HEK293 (cell line): ENCODE measurements around the gene IL4I1.

ENCODE experiments used
- CTCF ChIA-PET: fragments of 350-600 bp; formaldehyde crosslinking; extraction: SDS; loops from one replicate; lab custom pipeline; 2021; ENCODE audit warnings: antibody characterized with exemption; lab: Yijun Ruan, JAX
- POLR2A ChIA-PET: fragments of 300-600 bp; formaldehyde crosslinking; extraction: SDS; loops from one replicate; lab custom pipeline; 2020; ENCODE audit warnings: antibody characterized with exemption, inconsistent platforms; lab: Yijun Ruan, JAX
- H3K27ac ChIP-seq: fragments of 200-500 bp; sonication (Bioruptor generic); 2 replicates; pipeline ENCODE4 v1.5.1; 2014; ENCODE audit warnings: low read depth, low read length, control low read depth, inconsistent platforms; ENCODE audit errors: extremely low read depth
- H3K36me3 ChIP-seq, 2 experiments: fragments of 200-500 bp in 1 of 2; sonication (Bioruptor generic) in 1 of 2; 1 replicate in 1 of 2; 2 replicates in 1 of 2; pipeline ENCODE4 v1.5.1; 2014 to 2017; ENCODE audit warnings: inconsistent platforms in 2 of 2, low read length in 2 of 2; ENCODE audit not compliant: control insufficient read depth in 2 of 2, insufficient read depth in 1 of 2
- H3K4me1 ChIP-seq: fragments of 200-500 bp; sonication (Bioruptor generic); 2 replicates; pipeline ENCODE4 v1.5.1; 2014; ENCODE audit warnings: mild to moderate bottlenecking, low read length, inconsistent platforms; ENCODE audit not compliant: control insufficient read depth, insufficient read depth
- H3K4me3 ChIP-seq: 2 replicates; pipeline ENCODE4 v1.5.1; 2011; ENCODE audit warnings: low read depth, mild to moderate bottlenecking, control low read depth, low read length, moderate library complexity
- H3K9me3 ChIP-seq: fragments of 200-500 bp; sonication (Bioruptor generic); 2 replicates; pipeline ENCODE4 v1.5.1; 2014; ENCODE audit warnings: low read depth, low read length, inconsistent platforms; ENCODE audit not compliant: control insufficient read depth, insufficient read depth
- BCL11A ChIP-seq: fragments of 450-650 bp; formaldehyde crosslinking; IDR thresholded peaks from 2 replicates; pipeline ENCODE4 v1.5.1; 2016; ENCODE audit warnings: low read depth, missing biosample characterization, missing genetic modification characterization
- GLIS1 ChIP-seq: fragments of 450-650 bp; formaldehyde crosslinking; IDR thresholded peaks from 2 replicates; pipeline ENCODE4 v1.5.1; 2016; ENCODE audit warnings: missing biosample characterization, missing genetic modification characterization
- KLF1 ChIP-seq: fragments of 450-650 bp; formaldehyde crosslinking; IDR thresholded peaks from 2 replicates; pipeline ENCODE4 v1.5.1; 2016; ENCODE audit warnings: missing biosample characterization, missing genetic modification characterization
- KLF7 ChIP-seq: fragments of 450-650 bp; formaldehyde crosslinking; IDR thresholded peaks from 2 replicates; pipeline ENCODE4 v1.5.1; 2016; ENCODE audit warnings: missing biosample characterization, missing genetic modification characterization, borderline replicate concordance
- KLF8 ChIP-seq: fragments of 450-650 bp; formaldehyde crosslinking; IDR thresholded peaks from 2 replicates; pipeline ENCODE4 v1.5.1; 2016; ENCODE audit warnings: missing biosample characterization, missing genetic modification characterization
- KLF9 ChIP-seq: fragments of 450-650 bp; formaldehyde crosslinking; IDR thresholded peaks from 2 replicates; pipeline ENCODE4 v1.5.1; 2016; ENCODE audit warnings: missing biosample characterization, missing genetic modification characterization, low read depth
- OSR2 ChIP-seq: fragments of 450-650 bp; formaldehyde crosslinking; IDR thresholded peaks from 2 replicates; pipeline ENCODE4 v1.5.1; 2016; ENCODE audit warnings: missing biosample characterization, missing genetic modification characterization
- OVOL3 ChIP-seq: fragments of 450-650 bp; formaldehyde crosslinking; IDR thresholded peaks from 2 replicates; pipeline ENCODE4 v1.5.1; 2016; ENCODE audit warnings: missing biosample characterization, missing genetic modification characterization
- ZEB2 ChIP-seq: fragments of 450-650 bp; formaldehyde crosslinking; IDR thresholded peaks from 2 replicates; pipeline ENCODE4 v1.5.1; 2016; ENCODE audit warnings: missing biosample characterization, missing genetic modification characterization
- ZNF133 ChIP-seq: fragments of 450-650 bp; formaldehyde crosslinking; IDR thresholded peaks from 2 replicates; pipeline ENCODE4 v1.5.1; 2016; ENCODE audit warnings: missing biosample characterization, missing genetic modification characterization
- ZNF184 ChIP-seq: fragments of 450-650 bp; IDR thresholded peaks from 2 replicates; pipeline ENCODE4 v1.5.1; 2018; ENCODE audit warnings: missing biosample characterization, mild to moderate bottlenecking, missing genetic modification characterization
- ZNF211 ChIP-seq: fragments of 450-650 bp; formaldehyde crosslinking; IDR thresholded peaks from 2 replicates; pipeline ENCODE4 v1.5.1; 2016; ENCODE audit warnings: low read depth, missing biosample characterization, missing genetic modification characterization
- ZNF23 ChIP-seq: fragments of 450-650 bp; formaldehyde crosslinking; IDR thresholded peaks from 2 replicates; pipeline ENCODE4 v1.5.1; 2016; ENCODE audit warnings: missing biosample characterization, missing genetic modification characterization, borderline replicate concordance
- ZNF248 ChIP-seq: fragments of 450-650 bp; formaldehyde crosslinking; IDR thresholded peaks from 2 replicates; pipeline ENCODE4 v1.5.1; 2017; ENCODE audit warnings: missing biosample characterization, missing genetic modification characterization
- ZNF521 ChIP-seq: fragments of 450-650 bp; formaldehyde crosslinking; IDR thresholded peaks from 2 replicates; pipeline ENCODE4 v1.5.1; 2017; ENCODE audit warnings: missing biosample characterization, mild to moderate bottlenecking, missing genetic modification characterization
- ZNF560 ChIP-seq: fragments of 450-650 bp; formaldehyde crosslinking; IDR thresholded peaks from 2 replicates; pipeline ENCODE4 v1.5.1; 2017; ENCODE audit warnings: missing biosample characterization, missing genetic modification characterization, borderline replicate concordance
- ZNF596 ChIP-seq: fragments of 450-650 bp; IDR thresholded peaks from 2 replicates; pipeline ENCODE4 v1.5.0; 2018; ENCODE audit warnings: missing biosample characterization, mild to moderate bottlenecking, missing genetic modification characterization, moderate library complexity
- ZNF600 ChIP-seq: fragments of 450-650 bp; formaldehyde crosslinking; IDR thresholded peaks from 2 replicates; pipeline ENCODE4 v1.5.1; 2016; ENCODE audit warnings: missing biosample characterization, missing genetic modification characterization
- ZNF791 ChIP-seq: fragments of 450-650 bp; formaldehyde crosslinking; IDR thresholded peaks from 2 replicates; pipeline ENCODE4 v1.5.1; 2016; ENCODE audit warnings: missing biosample characterization, missing genetic modification characterization
- TF ChIP-seq, protein P1 (sequence below): fragments of 450-650 bp; formaldehyde crosslinking; IDR thresholded peaks from 2 replicates; pipeline ENCODE4 v1.5.1; 2016; ENCODE audit warnings: missing biosample characterization, missing genetic modification characterization
- TF ChIP-seq, protein P2 (sequence below): fragments of 450-650 bp; formaldehyde crosslinking; IDR thresholded peaks from 2 replicates; pipeline ENCODE4 v1.5.1; 2017; ENCODE audit warnings: missing biosample characterization, mild to moderate bottlenecking, missing genetic modification characterization, moderate library complexity
- TF ChIP-seq, protein P3 (sequence below): fragments of 450-650 bp; formaldehyde crosslinking; IDR thresholded peaks from 2 replicates; pipeline ENCODE4 v1.5.1; 2016; ENCODE audit warnings: missing biosample characterization, missing genetic modification characterization
- TF ChIP-seq, protein P4 (sequence below): fragments of 450-650 bp; formaldehyde crosslinking; IDR thresholded peaks from 2 replicates; pipeline ENCODE4 v1.5.1; 2016; ENCODE audit warnings: missing biosample characterization, missing genetic modification characterization
- TF ChIP-seq, protein P5 (sequence below): fragments of 450-650 bp; formaldehyde crosslinking; IDR thresholded peaks from 2 replicates; pipeline ENCODE4 v1.5.1; 2016; ENCODE audit warnings: missing biosample characterization, missing genetic modification characterization

Gene IL4I1

DNA sequence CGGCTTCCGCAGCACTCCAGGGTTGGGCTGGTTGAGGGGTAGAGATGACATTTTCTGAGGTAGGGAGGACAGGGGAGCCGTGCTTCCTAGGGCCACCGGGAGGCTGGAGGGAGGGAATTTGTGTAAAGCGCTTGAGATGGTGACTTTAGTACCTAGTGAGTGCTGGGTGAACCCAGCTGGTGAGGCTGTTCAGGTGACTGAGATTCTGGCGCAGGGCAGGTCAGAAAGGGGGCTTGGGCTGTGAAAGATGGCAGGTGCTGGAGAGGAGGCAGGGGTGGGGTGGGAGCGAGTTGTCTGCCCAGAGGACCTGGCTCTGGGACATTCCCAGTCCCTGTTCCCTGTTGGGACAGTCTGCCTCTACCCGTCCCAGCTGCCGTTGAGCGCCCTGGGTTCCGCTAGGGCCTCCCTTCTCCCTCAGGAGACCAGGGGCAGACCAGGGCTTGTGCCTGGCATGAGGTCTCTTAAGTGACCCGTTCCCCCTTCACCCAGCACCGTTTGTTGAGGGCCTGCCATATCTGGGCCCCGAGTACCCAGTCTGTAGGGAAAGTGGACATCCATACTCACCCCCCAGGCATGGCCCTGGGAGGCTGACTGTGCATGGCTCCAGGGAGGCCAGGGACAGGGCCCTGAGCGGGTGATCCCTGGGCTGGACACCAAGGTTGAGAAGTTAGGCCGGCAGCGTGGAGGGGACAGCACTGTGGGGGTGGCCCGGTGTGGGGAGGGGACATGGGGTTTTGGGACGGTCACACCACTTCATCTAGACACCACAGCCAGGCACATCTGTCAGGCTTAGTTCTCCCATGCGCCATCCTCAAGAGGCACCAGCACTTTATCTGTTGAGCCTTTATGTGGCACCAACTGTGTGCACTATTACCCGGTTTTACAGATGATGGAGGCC is 40.8 kb downstream of the IL4I1 start (continued):
- TF ChIP-seq ZNF600 (tag by site-specific recombination) = peak; percentile 74; the same call in 1 of the 2 replicates
- peak; percentile 13; the same call in 1 of the 2 replicates for TF ChIP-seq GLIS1 (tag by site-specific recombination)
- no peak for TF ChIP-seq ZNF23 (tag by site-specific recombination)
- TF ChIP-seq BCL11A (tag by site-specific recombination) = no peak

DNA sequence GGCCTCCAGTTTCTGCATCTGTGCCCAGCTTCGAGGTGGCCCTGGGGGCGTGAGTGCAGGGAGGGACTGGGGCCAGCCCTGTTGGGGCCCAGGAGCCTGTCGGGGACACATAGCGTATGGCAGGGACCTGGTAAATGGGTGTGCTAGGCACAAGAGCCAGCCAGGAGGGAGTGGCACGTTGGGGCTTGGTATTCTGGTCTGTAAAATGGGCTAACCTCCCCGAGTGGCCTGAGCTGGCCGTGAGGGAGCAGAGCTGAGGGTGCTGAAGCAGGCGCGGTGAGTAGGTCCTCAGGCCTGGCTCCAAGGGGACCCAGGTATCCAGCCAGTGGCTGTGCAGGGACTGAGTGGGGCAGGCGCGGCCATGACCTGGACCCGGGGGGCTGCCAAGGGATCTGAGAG is 41.4 kb downstream of the IL4I1 start:
- POLR2A ChIA-PET = interaction anchor here (8.8 kb wide), 1 partner anchor 9 kb away, joined by 128 read pairs; the partner anchor contains the start of gene PNKP
- CTCF ChIA-PET = interaction anchor here (0.5 kb wide), 1 partner anchor 103 kb away, joined by 3 read pairs; no protein-coding TSS in a partner anchor
- Histone ChIP-seq H3K4me3 (no peak overlapping the region), H3K9me3 (no peaks in the 10 kb centered on the region), H3K27ac (0 out of 2 replicates have a peak overlapping the region, but pooled peaks have one; percentile 43), H3K4me1 (peaks cover 15% of the 10 kb centered on the region; the same call in 1 of the 2 replicates), H3K36me3 (peaks cover 10 to 61% of the 10 kb centered on the region in 2 experiments)
- TF ChIP-seq ZNF521 (tag by site-specific recombination) (no peak), OVOL3 (tag by site-specific recombination) (no peak), ZNF211 (no peak), KLF8 (peak; percentile 50; the same call in 1 of the 2 replicates), ZEB2 (tag by site-specific recombination) (no peak), ZNF596 (no peak), KLF7 (0 out of 2 replicates have a peak, but pooled peaks have one; percentile 42), ZNF248 (tag by site-specific recombination) (no peak), ZNF184 (tag by site-specific recombination) (no peak), KLF1 (peak; percentile 31; the same call in 1 of the 2 replicates), ZNF133 (no peak), ZNF560 (tag by site-specific recombination) (no peak), OSR2 (tag by site-specific recombination) (no peak), KLF9 (peak; percentile 31; the same call in 1 of the 2 replicates), ZNF791 (tag by site-specific recombination) (no peak)
- TF ChIP-seq, protein P1, sequence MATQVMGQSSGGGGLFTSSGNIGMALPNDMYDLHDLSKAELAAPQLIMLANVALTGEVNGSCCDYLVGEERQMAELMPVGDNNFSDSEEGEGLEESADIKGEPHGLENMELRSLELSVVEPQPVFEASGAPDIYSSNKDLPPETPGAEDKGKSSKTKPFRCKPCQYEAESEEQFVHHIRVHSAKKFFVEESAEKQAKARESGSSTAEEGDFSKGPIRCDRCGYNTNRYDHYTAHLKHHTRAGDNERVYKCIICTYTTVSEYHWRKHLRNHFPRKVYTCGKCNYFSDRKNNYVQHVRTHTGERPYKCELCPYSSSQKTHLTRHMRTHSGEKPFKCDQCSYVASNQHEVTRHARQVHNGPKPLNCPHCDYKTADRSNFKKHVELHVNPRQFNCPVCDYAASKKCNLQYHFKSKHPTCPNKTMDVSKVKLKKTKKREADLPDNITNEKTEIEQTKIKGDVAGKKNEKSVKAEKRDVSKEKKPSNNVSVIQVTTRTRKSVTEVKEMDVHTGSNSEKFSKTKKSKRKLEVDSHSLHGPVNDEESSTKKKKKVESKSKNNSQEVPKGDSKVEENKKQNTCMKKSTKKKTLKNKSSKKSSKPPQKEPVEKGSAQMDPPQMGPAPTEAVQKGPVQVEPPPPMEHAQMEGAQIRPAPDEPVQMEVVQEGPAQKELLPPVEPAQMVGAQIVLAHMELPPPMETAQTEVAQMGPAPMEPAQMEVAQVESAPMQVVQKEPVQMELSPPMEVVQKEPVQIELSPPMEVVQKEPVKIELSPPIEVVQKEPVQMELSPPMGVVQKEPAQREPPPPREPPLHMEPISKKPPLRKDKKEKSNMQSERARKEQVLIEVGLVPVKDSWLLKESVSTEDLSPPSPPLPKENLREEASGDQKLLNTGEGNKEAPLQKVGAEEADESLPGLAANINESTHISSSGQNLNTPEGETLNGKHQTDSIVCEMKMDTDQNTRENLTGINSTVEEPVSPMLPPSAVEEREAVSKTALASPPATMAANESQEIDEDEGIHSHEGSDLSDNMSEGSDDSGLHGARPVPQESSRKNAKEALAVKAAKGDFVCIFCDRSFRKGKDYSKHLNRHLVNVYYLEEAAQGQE (tag by site-specific recombination) = no peak
- TF ChIP-seq, protein P2, sequence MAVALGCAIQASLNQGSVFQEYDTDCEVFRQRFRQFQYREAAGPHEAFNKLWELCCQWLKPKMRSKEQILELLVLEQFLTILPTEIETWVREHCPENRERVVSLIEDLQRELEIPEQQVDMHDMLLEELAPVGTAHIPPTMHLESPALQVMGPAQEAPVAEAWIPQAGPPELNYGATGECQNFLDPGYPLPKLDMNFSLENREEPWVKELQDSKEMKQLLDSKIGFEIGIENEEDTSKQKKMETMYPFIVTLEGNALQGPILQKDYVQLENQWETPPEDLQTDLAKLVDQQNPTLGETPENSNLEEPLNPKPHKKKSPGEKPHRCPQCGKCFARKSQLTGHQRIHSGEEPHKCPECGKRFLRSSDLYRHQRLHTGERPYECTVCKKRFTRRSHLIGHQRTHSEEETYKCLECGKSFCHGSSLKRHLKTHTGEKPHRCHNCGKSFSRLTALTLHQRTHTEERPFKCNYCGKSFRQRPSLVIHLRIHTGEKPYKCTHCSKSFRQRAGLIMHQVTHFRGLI (tag by site-specific recombination) = no peak
- TF ChIP-seq, protein P3, sequence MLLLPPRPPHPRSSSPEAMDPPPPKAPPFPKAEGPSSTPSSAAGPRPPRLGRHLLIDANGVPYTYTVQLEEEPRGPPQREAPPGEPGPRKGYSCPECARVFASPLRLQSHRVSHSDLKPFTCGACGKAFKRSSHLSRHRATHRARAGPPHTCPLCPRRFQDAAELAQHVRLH = no peak
- TF ChIP-seq, protein P4, sequence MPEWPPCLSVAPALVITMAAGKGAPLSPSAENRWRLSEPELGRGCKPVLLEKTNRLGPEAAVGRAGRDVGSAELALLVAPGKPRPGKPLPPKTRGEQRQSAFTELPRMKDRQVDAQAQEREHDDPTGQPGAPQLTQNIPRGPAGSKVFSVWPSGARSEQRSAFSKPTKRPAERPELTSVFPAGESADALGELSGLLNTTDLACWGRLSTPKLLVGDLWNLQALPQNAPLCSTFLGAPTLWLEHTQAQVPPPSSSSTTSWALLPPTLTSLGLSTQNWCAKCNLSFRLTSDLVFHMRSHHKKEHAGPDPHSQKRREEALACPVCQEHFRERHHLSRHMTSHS (tag by site-specific recombination) = no peak
- TF ChIP-seq, protein P5, sequence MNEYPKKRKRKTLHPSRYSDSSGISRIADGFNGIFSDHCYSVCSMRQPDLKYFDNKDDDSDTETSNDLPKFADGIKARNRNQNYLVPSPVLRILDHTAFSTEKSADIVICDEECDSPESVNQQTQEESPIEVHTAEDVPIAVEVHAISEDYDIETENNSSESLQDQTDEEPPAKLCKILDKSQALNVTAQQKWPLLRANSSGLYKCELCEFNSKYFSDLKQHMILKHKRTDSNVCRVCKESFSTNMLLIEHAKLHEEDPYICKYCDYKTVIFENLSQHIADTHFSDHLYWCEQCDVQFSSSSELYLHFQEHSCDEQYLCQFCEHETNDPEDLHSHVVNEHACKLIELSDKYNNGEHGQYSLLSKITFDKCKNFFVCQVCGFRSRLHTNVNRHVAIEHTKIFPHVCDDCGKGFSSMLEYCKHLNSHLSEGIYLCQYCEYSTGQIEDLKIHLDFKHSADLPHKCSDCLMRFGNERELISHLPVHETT = no peak
